ENCODE measurements around the gene PODXL2.

GRCh38 chr3:127684871-127685707 lies 56.1 kb downstream of the PODXL2 start:
- TF ChIP-seq POLR2A (IDR thresholded peaks at IDR 0.05; ENCODE audit: extremely low read depth, insufficient read length) (no peak), CTCF (IDR thresholded peaks at IDR 0.05; ENCODE audit: low read depth, low read length) (no peak)
- TF ChIP-seq, protein P1, sequence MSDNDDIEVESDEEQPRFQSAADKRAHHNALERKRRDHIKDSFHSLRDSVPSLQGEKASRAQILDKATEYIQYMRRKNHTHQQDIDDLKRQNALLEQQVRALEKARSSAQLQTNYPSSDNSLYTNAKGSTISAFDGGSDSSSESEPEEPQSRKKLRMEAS (IDR thresholded peaks at IDR 0.05; ENCODE audit: low read depth, low read length) = no peak
